GM12891 (cell line): ENCODE results near the gene CTNS.

Experiments
- POLR2A ChIP-seq: IDR thresholded peaks from 2 replicates; pipeline ENCODE4 v1.6.1; 2011; ENCODE audit warnings: low read depth, low read length, control low read depth
- POLR2AphosphoS5 ChIP-seq: IDR thresholded peaks from 2 replicates; pipeline ENCODE4 v1.6.1; 2011; ENCODE audit warnings: low read depth, low read length, control low read depth

GRCh38 chr17:3627769-3628167, 8.8 kb upstream of the CTNS start:
- no peak for TF ChIP-seq POLR2A
- no peak for TF ChIP-seq POLR2AphosphoS5
